HUES6 (cell line): ENCODE measurements around the gene TNFRSF8.

Source experiments
- H3K27ac ChIP-seq: 2 replicates; pipeline ENCODE4 v1.7.0; 2013; ENCODE audit warnings: low read depth, mild to moderate bottlenecking, low read length, inconsistent platforms
- H3K27me3 ChIP-seq: 2 replicates; pipeline ENCODE4 v1.6.1; 2013; ENCODE audit warnings: low read length; ENCODE audit not compliant: control insufficient read depth, insufficient read depth
- H3K36me3 ChIP-seq: 2 replicates; pipeline ENCODE4 v1.6.1; 2013; ENCODE audit warnings: low read length; ENCODE audit not compliant: control insufficient read depth, insufficient read depth
- H3K4me1 ChIP-seq: 2 replicates; pipeline ENCODE4 v1.6.1; 2013; ENCODE audit warnings: low read length; ENCODE audit not compliant: control insufficient read depth, insufficient read depth
- H3K4me3 ChIP-seq: 2 replicates; pipeline ENCODE4 v1.5.1; 2013; ENCODE audit warnings: low read depth, low read length
- H3K9ac ChIP-seq: one replicate; pipeline ENCODE4 v1.6.1; 2013; ENCODE audit warnings: mild to moderate bottlenecking, low read length
- H3K9me3 ChIP-seq: 2 replicates; pipeline ENCODE4 v1.6.1; 2013; ENCODE audit warnings: low read depth, low read length; ENCODE audit not compliant: control insufficient read depth, insufficient read depth

The TNFRSF8 gene

GRCh38 chr1:12063141-12064072 lies at the start of gene TNFRSF8:
TSS of gene TNFRSF8 (plus strand) at chr1:12063303. CDS start at chr1:12063599, 296 bp downstream.
- Histone ChIP-seq H3K4me3 (peak within 1 kb of the TSS; percentile 69), H3K4me1 (peaks cover 38% of the 10 kb centered on the region), H3K27me3 (peaks cover 36% of the 10 kb centered on the region), H3K27ac (no peak within 1 kb of the TSS), H3K36me3 (no peaks in the 10 kb centered on the region), H3K9ac (peak within 1 kb of the TSS; percentile 76), H3K9me3 (no peaks in the 10 kb centered on the region)

GRCh38 chr1:12014141-12014991 lies 48.7 kb upstream of the TNFRSF8 start:
- peaks cover 37% of the 10 kb centered on the region for H3K36me3 ChIP-seq
- H3K27me3 ChIP-seq, result no peaks in the 10 kb centered on the region
- no peaks in the 10 kb centered on the region for H3K9me3 ChIP-seq
- no peak overlapping the region for H3K9ac ChIP-seq
- H3K4me3 ChIP-seq, result no peak overlapping the region
- H3K27ac ChIP-seq, result no peak overlapping the region
- no peaks in the 10 kb centered on the region for H3K4me1 ChIP-seq

GRCh38 chr1:12015001-12015491 lies 48.1 kb upstream of the TNFRSF8 start:
- Histone ChIP-seq H3K36me3 (peaks cover 31% of the 10 kb centered on the region), H3K9me3 (no peaks in the 10 kb centered on the region), H3K4me3 (no peak overlapping the region), H3K27ac (no peak overlapping the region), H3K27me3 (no peaks in the 10 kb centered on the region), H3K4me1 (no peaks in the 10 kb centered on the region), H3K9ac (no peak overlapping the region)

GRCh38 chr1:12015499-12015898 lies 47.6 kb upstream of the TNFRSF8 start:
- Histone ChIP-seq H3K4me1 (no peaks in the 10 kb centered on the region), H3K4me3 (no peak overlapping the region), H3K9me3 (no peaks in the 10 kb centered on the region), H3K27me3 (no peaks in the 10 kb centered on the region), H3K36me3 (peaks cover 27% of the 10 kb centered on the region), H3K9ac (no peak overlapping the region), H3K27ac (no peak overlapping the region)

- H3K36me3 ChIP-seq, result peaks cover 20% of the 10 kb centered on the region
- no peaks in the 10 kb centered on the region for H3K9me3 ChIP-seq
- no peak overlapping the region for H3K27ac ChIP-seq
- H3K27me3 ChIP-seq, result no peaks in the 10 kb centered on the region
- H3K9ac ChIP-seq, result no peak overlapping the region
- H3K4me1 ChIP-seq, result no peaks in the 10 kb centered on the region
- no peak overlapping the region for H3K4me3 ChIP-seq
Observed at GRCh38 chr1:12016182-12016581, 46.9 kb upstream of the TNFRSF8 start.

GRCh38 chr1:12019858-12020509 lies 43.1 kb upstream of the TNFRSF8 start:
- no peaks in the 10 kb centered on the region for H3K27me3 ChIP-seq
- H3K4me1 ChIP-seq, result no peaks in the 10 kb centered on the region
- peaks cover 30% of the 10 kb centered on the region for H3K36me3 ChIP-seq
- H3K4me3 ChIP-seq, result peak overlapping the region; percentile 91
- H3K9ac ChIP-seq, result peak overlapping the region; percentile 84
- peak overlapping the region; percentile 77; the same call in 1 of the 2 replicates for H3K27ac ChIP-seq
- H3K9me3 ChIP-seq, result no peaks in the 10 kb centered on the region

- peaks cover 47% of the 10 kb centered on the region for H3K36me3 ChIP-seq
- H3K4me3 ChIP-seq, result no peak overlapping the region
- H3K27me3 ChIP-seq, result no peaks in the 10 kb centered on the region
- H3K9ac ChIP-seq, result no peak overlapping the region
- no peaks in the 10 kb centered on the region for H3K4me1 ChIP-seq
- no peak overlapping the region for H3K27ac ChIP-seq
- no peaks in the 10 kb centered on the region for H3K9me3 ChIP-seq
Observed at GRCh38 chr1:12021616-12022015, 41.5 kb upstream of the TNFRSF8 start.

GRCh38 chr1:12022036-12022435 lies 41.1 kb upstream of the TNFRSF8 start:
- Histone ChIP-seq H3K27ac (no peak overlapping the region), H3K9ac (no peak overlapping the region), H3K4me3 (no peak overlapping the region), H3K27me3 (no peaks in the 10 kb centered on the region), H3K4me1 (no peaks in the 10 kb centered on the region), H3K9me3 (no peaks in the 10 kb centered on the region), H3K36me3 (peaks cover 50% of the 10 kb centered on the region)

- H3K4me3 ChIP-seq, result no peak overlapping the region
- H3K9ac ChIP-seq, result peak overlapping the region; percentile 19
- peaks cover 90% of the 10 kb centered on the region for H3K36me3 ChIP-seq
- H3K27me3 ChIP-seq, result no peaks in the 10 kb centered on the region
- no peak overlapping the region for H3K27ac ChIP-seq
- H3K9me3 ChIP-seq, result no peaks in the 10 kb centered on the region
- no peaks in the 10 kb centered on the region for H3K4me1 ChIP-seq
Observed at GRCh38 chr1:12026586-12026985, 36.5 kb upstream of the TNFRSF8 start.

GRCh38 chr1:12028248-12028647 lies 34.9 kb upstream of the TNFRSF8 start:
- H3K9ac ChIP-seq, result no peak overlapping the region
- no peaks in the 10 kb centered on the region for H3K9me3 ChIP-seq
- no peaks in the 10 kb centered on the region for H3K27me3 ChIP-seq
- H3K4me3 ChIP-seq, result no peak overlapping the region
- no peak overlapping the region for H3K27ac ChIP-seq
- H3K4me1 ChIP-seq, result no peaks in the 10 kb centered on the region
- H3K36me3 ChIP-seq, result peaks cover 84% of the 10 kb centered on the region
